ENCODE data around the gene HOXB7.

DNA sequence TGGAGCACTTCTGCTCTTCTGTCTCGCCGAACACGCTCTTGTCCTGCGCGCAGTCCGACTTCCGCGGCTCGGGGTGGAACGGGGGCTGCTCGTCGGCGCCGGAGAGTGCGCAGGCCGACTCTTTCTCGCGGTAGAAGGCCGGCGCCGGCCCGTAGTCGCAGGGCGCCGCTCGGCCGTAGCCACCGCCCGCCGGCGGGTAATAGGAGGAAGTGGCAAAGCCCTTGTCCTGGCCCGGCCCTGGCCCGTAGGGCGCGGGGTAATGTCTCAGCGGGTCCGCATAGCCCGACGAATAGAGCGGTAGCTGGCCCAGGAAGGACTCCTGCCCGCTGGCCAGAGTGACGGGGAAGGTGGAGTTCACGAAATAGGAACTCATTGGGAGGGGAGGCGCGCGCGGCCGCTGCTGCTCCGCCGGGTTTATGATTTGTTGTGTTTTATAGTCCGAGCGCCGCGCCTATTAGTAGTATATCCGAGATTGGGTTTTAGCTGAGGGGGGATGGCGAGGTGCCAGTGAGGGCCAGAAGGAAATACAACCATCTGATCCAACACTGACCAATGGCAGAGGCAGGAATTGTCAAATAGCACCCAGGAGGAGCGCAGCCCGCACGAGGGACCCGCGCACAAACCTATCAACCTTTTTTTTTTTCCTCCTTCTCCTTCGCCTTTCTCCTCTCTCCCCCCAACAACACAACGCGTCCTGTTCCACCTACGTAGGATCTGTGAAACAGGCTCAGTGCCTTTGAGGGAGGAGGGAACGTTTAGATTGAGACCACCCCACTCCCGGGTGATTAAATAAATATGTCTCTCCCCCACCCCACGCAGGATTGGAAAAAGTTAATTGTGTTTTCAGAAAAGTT is 12.8 kb downstream of the HOXB7 start:
- TF ChIP-seq POLR2A (IDR thresholded peaks at IDR 0.05; ENCODE audit: low read length) = no peak
- TF ChIP-seq GATA1 (IDR thresholded peaks at IDR 0.05; ENCODE audit: low read depth, low read length) = no peak
